Activated naive CD4-positive, alpha-beta T cell treated with anti-CD3 and anti-CD28 coated beads, Interleukin-2, amount 10 ng/mL, durations not matched to agents 5 hours and 36 hours (primary cell): ENCODE results near the gene MRPL20. TPM values are rescaled to one million over a fixed set of nuclear protein-coding genes. Genes with fewer than 3 reads are reported as not detected.

Source experiments
- total RNA-seq, 2 experiments: library from RNA; stranded (reverse); gene quantifications; one replicate each; pipeline ENCODE4 v1.2.3, GENCODE V29; 2021

Gene MRPL20
- total RNA-seq: 10 to 100 TPM; 82.8 to 98.8 TPM

GRCh38 chr1:1406821-1407635, at the start of gene MRPL20:
Gene MRPL20 (minus strand): TSS chr1:1407293. CDS start chr1:1407217, 76 bp downstream.

GRCh38 chr1:1449099-1449739, 42.1 kb upstream of the MRPL20 start, which contains the start of gene ATAD3C:
Gene ATAD3C (plus strand): TSS chr1:1449689. CDS start chr1:1450684, 995 bp downstream.

GRCh38 chr1:1435106-1435903, 28.2 kb upstream of the MRPL20 start, which contains the start of gene VWA1:
Gene VWA1 (plus strand): TSS chr1:1435690. CDS start chr1:1435749, 59 bp downstream.

GRCh38 chr1:1421147-1421906, 14.2 kb upstream of the MRPL20 start, which contains the start of gene ANKRD65:
Gene ANKRD65 (minus strand): TSS chr1:1421276. CDS start chr1:1421005, 271 bp downstream.

GRCh38 chr1:1399187-1399871, 7.8 kb downstream of the MRPL20 start, which contains the start of gene CCNL2:
Gene CCNL2 (minus strand): TSS chr1:1399335. CDS start chr1:1399306, 29 bp downstream.

GRCh38 chr1:1374929-1375662, 32.0 kb downstream of the MRPL20 start, which contains the start of gene AURKAIP1:
Gene AURKAIP1 (minus strand): TSS chr1:1375207. CDS start chr1:1374756, 451 bp downstream.

GRCh38 chr1:1358433-1359271, 48.4 kb downstream of the MRPL20 start, which contains the start of gene MXRA8:
Gene MXRA8 (minus strand): TSS chr1:1358555. CDS start chr1:1358504, 51 bp downstream.

Other genes with a start within 250 kb of the MRPL20 start
- under 1 TPM in 1 of 2 experiments, not detected in 1; 0.15 TPM for gene TTLL10, start 233.4 kb downstream of the MRPL20 start, total RNA-seq
- 1 to 10 TPM; 7.6 to 9.3 TPM for gene TNFRSF18, start 200.7 kb downstream of the MRPL20 start, total RNA-seq
- gene TNFRSF4, start 193.1 kb downstream of the MRPL20 start, total RNA-seq: 10 to 100 TPM; 11.0 to 11.7 TPM
- gene SDF4, start 175.3 kb downstream of the MRPL20 start, total RNA-seq: 10 to 100 TPM; 97.8 to 99.3 TPM
- gene B3GALT6, start 175.1 kb downstream of the MRPL20 start, total RNA-seq: 10 to 100 TPM; 17.3 to 18.5 TPM
- 1 to 10 TPM; 2.5 to 3.2 TPM for gene C1QTNF12, start 160.6 kb downstream of the MRPL20 start, total RNA-seq
- 10 to 100 TPM; 60.2 to 62.5 TPM for gene UBE2J2, start 133.4 kb downstream of the MRPL20 start, total RNA-seq
- gene SCNN1D, start 126.9 kb downstream of the MRPL20 start, total RNA-seq: 1 to 10 TPM; 4.1 to 6.2 TPM
- gene ACAP3, start 99.4 kb downstream of the MRPL20 start, total RNA-seq: 10 to 100 TPM; 74.4 to 79.3 TPM
- gene PUSL1, start 98.7 kb downstream of the MRPL20 start, total RNA-seq: 10 to 100 TPM; 18.5 to 19.6 TPM
- gene INTS11, start 82.6 kb downstream of the MRPL20 start, total RNA-seq: 100 to 1,000 TPM; 112 to 114 TPM
- 10 to 100 TPM; 21.3 to 21.6 TPM for gene CPTP, start 82.5 kb downstream of the MRPL20 start, total RNA-seq
- 1 to 10 TPM in 1 of 2 experiments, under 1 TPM in 1; 0.73 to 1.1 TPM for gene TAS1R3, start 76.0 kb downstream of the MRPL20 start, total RNA-seq
- 10 to 100 TPM; 34.7 to 40.9 TPM for gene DVL1, start 57.9 kb downstream of the MRPL20 start, total RNA-seq
- gene MXRA8, start 48.7 kb downstream of the MRPL20 start, total RNA-seq: under 1 TPM in 1 of 2 experiments, not detected in 1; 0.12 TPM
- 10 to 100 TPM; 88.0 to 90.4 TPM for gene AURKAIP1, start 32.1 kb downstream of the MRPL20 start, total RNA-seq
- gene CCNL2, start 8.0 kb downstream of the MRPL20 start, total RNA-seq: 100 to 1,000 TPM; 120 to 122 TPM
- gene ANKRD65, start 14.0 kb upstream of the MRPL20 start, total RNA-seq: not detected
- under 1 TPM; 0.17 to 0.33 TPM for gene VWA1, start 28.4 kb upstream of the MRPL20 start, total RNA-seq
- 1 to 10 TPM; 1.4 to 2.3 TPM for gene ATAD3C, start 42.4 kb upstream of the MRPL20 start, total RNA-seq
- gene ATAD3B, start 64.5 kb upstream of the MRPL20 start, total RNA-seq: 10 to 100 TPM; 29.0 to 34.3 TPM
- gene ATAD3A, start 104.9 kb upstream of the MRPL20 start, total RNA-seq: 10 to 100 TPM; 31.9 to 33.0 TPM
- under 1 TPM; 0.41 to 0.45 TPM for gene TMEM240, start 133.3 kb upstream of the MRPL20 start, total RNA-seq
- 100 to 1,000 TPM; 106 to 107 TPM for gene SSU72, start 167.6 kb upstream of the MRPL20 start, total RNA-seq
- gene FNDC10, start 192.8 kb upstream of the MRPL20 start, total RNA-seq: 1 to 10 TPM; 8.7 to 9.1 TPM
- gene MIB2, start 208.2 kb upstream of the MRPL20 start, total RNA-seq: 10 to 100 TPM; 44.3 to 45.9 TPM
- gene MMP23B, start 224.9 kb upstream of the MRPL20 start, total RNA-seq: 1 to 10 TPM; 3.4 to 4.2 TPM